GM06990 (cell line): ENCODE measurements around the gene PI4KA.

Experiments used
- DNase-seq: peaks from one replicate; pipeline ENCODE4 v3.0.0-alpha.2; 2011; ENCODE audit not compliant: insufficient read length; ENCODE audit errors: extremely low read depth
- H3K27me3 ChIP-seq: replicated peaks from 2 replicates; pipeline ENCODE4 v1.6.0; 2011; ENCODE audit warnings: low read length; ENCODE audit not compliant: control insufficient read depth, insufficient read depth
- H3K36me3 ChIP-seq: 2 replicates; pipeline ENCODE4 v1.5.1; 2011; ENCODE audit warnings: low read length; ENCODE audit not compliant: control insufficient read depth, insufficient read depth
- H3K4me3 ChIP-seq: replicated peaks from 2 replicates; pipeline ENCODE4 v1.5.1; 2011; ENCODE audit warnings: low read depth, mild to moderate bottlenecking, control low read depth, low read length
- TF ChIP-seq, protein P1 (sequence below): IDR thresholded peaks from 2 replicates; pipeline ENCODE4 v1.5.1; 2011; ENCODE audit warnings: low read length, control low read depth, mild to moderate bottlenecking, inconsistent platforms; ENCODE audit not compliant: insufficient read depth, poor library complexity, severe bottlenecking

Gene PI4KA

GRCh38 chr22:20779818-20780158, 78.8 kb downstream of the PI4KA start:
- no peak for DNase-seq
- Histone ChIP-seq H3K27me3 (no peaks in the 10 kb centered on the region), H3K4me3 (no peak overlapping the region), H3K36me3 (peaks cover 6% of the 10 kb centered on the region)
- TF ChIP-seq, protein P1, sequence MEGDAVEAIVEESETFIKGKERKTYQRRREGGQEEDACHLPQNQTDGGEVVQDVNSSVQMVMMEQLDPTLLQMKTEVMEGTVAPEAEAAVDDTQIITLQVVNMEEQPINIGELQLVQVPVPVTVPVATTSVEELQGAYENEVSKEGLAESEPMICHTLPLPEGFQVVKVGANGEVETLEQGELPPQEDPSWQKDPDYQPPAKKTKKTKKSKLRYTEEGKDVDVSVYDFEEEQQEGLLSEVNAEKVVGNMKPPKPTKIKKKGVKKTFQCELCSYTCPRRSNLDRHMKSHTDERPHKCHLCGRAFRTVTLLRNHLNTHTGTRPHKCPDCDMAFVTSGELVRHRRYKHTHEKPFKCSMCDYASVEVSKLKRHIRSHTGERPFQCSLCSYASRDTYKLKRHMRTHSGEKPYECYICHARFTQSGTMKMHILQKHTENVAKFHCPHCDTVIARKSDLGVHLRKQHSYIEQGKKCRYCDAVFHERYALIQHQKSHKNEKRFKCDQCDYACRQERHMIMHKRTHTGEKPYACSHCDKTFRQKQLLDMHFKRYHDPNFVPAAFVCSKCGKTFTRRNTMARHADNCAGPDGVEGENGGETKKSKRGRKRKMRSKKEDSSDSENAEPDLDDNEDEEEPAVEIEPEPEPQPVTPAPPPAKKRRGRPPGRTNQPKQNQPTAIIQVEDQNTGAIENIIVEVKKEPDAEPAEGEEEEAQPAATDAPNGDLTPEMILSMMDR, result no peak

- H3K27me3 ChIP-seq, result no peaks in the 10 kb centered on the region
- no peak for DNase-seq
- H3K36me3 ChIP-seq, result peaks cover 6% of the 10 kb centered on the region
- TF ChIP-seq, protein P1, result no peak
- H3K4me3 ChIP-seq, result no peak overlapping the region
Observed at GRCh38 chr22:20779014-20779817, 79.4 kb downstream of the PI4KA start.

- TF ChIP-seq, protein P1, result no peak
- no peak overlapping the region for H3K4me3 ChIP-seq
- DNase-seq, result no peak
- H3K36me3 ChIP-seq, result peaks cover 4% of the 10 kb centered on the region
- H3K27me3 ChIP-seq, result no peaks in the 10 kb centered on the region
Observed at GRCh38 chr22:20777420-20778177, 81.0 kb downstream of the PI4KA start.

DNA sequence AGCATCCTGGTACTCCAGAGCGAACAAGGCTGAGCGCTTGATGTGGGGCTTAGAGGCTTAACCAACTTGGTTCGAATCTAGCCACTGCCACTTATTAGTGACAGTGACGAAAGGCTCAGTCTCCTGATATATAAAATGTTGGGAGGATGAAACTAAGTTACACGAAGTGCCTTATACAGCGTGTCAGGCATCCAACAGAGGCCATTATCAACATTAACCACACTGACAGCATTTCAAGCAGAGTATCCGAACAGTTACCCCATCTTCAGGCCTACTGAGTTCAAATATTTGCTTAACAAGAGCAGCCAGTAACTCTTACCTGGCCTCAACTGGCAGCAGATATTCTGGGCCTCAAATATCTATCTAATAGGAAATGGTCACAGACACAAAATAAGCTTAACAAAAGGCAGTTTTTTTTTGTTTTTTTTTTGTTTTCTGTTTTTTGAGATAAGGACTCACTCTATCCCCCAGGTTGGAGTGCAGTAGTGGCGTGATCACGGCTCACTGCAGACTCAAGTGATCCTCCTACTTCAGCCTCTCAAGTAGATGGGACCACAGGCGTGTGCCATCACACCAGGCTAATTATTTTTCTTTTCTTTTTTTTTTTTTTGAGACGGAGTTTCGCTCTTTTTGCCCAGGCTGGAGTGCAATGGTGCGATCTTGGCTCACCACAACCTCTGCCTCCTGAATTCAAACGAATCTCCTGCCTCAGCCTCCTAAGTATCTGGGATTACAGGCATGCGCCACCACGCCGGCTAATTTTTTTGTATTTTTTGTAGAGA, 81.8 kb downstream of the PI4KA start:
- Histone ChIP-seq H3K27me3 (no peaks in the 10 kb centered on the region), H3K4me3 (no peak overlapping the region), H3K36me3 (peaks cover 4% of the 10 kb centered on the region)
- no peak for DNase-seq
- TF ChIP-seq, protein P1, result no peak

DNA sequence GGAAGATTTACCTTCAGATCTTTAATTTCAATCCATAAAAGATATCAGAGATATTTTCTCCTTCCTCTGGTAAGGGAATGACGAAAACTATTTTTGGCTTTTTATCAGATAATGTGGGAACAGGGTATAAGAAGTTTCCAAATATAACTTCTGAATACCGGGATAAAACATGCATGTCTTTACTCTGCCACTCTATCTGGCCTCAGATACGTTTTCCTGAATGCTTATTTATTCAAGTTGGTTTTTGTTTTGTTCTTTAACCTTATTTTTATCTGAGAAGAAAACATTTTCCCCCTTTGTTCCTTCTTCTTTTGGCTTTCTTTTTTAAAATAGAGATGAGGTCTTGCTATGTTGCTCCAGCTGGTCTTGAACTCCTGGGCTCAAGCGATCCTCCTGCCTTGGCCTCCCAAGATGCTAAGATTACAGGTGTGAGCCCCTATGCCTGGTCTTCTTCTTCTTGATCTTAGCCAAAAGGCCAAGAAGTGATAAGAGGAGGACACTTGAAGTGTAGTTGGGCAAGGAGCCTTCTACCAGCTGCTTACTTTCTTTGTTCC, 83.2 kb downstream of the PI4KA start:
- no peak for DNase-seq
- Histone ChIP-seq H3K36me3 (no peaks in the 10 kb centered on the region; the same call in 1 of the 2 replicates), H3K27me3 (no peaks in the 10 kb centered on the region), H3K4me3 (no peak overlapping the region)
- TF ChIP-seq, protein P1, result no peak
